Esophagus squamous epithelium (tissue), 4 donors: ENCODE results near the gene GATB.

ENCODE experiments used
- POLR2A ChIP-seq, 4 donors: fragments of 450-650 bp; IDR thresholded peaks; one replicate each; pipeline ENCODE4 v1.6.1; 2017; ENCODE audit warnings: antibody characterized with exemption in 4 of 4, mild to moderate bottlenecking in 4 of 4, moderate library complexity in 3 of 4
- TF ChIP-seq, protein P1 (sequence below), 6 experiments: fragments of 450-650 bp in 4 of 6; fragments of 200-600 bp in 2 of 6; sonication (generic) in 2 of 6; IDR thresholded peaks; one replicate each; pipeline ENCODE4 v1.5.1; 2016 to 2019; ENCODE audit warnings: antibody characterized with exemption in 6 of 6, mild to moderate bottlenecking in 4 of 6, moderate library complexity in 4 of 6

DNA sequence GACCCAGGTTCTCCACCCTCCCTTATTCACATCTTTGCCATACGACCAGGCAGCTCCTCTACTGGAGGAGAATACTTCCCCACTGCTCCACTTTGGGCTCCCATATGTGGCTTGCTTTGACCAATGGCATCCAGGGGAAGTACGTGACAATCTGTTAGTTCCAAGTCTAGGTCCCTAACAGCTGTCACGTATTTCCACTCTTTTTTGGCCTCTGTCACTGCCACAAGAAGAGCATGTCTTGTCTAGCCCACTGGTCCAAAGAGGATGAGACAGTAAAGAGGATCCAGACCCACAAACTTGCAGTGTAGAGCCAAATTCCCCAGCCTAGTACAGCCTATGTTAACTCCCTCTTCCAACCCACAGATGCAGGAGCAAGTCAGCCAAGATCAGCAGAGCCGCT, 49.7 kb upstream of the GATB start:
- TF ChIP-seq, protein P1, sequence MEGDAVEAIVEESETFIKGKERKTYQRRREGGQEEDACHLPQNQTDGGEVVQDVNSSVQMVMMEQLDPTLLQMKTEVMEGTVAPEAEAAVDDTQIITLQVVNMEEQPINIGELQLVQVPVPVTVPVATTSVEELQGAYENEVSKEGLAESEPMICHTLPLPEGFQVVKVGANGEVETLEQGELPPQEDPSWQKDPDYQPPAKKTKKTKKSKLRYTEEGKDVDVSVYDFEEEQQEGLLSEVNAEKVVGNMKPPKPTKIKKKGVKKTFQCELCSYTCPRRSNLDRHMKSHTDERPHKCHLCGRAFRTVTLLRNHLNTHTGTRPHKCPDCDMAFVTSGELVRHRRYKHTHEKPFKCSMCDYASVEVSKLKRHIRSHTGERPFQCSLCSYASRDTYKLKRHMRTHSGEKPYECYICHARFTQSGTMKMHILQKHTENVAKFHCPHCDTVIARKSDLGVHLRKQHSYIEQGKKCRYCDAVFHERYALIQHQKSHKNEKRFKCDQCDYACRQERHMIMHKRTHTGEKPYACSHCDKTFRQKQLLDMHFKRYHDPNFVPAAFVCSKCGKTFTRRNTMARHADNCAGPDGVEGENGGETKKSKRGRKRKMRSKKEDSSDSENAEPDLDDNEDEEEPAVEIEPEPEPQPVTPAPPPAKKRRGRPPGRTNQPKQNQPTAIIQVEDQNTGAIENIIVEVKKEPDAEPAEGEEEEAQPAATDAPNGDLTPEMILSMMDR (IDR thresholded peaks at IDR 0.05), result no peak
- TF ChIP-seq POLR2A (IDR thresholded peaks at IDR 0.05), result no peak
